K562 (cell line): ENCODE measurements around the gene SAP25. TPM values are rescaled to one million over a fixed set of nuclear protein-coding genes. Genes with fewer than 3 reads are reported as not detected.

Experiments
- BMI1 ChIP-seq: fragments of 150-350 bp; IDR thresholded peaks from 2 replicates; pipeline ENCODE4 v1.6.1; 2014; ENCODE audit warnings: low read length
- BRF1 ChIP-seq: IDR thresholded peaks from 3 replicates; pipeline ENCODE4 v1.6.1; 2011; ENCODE audit warnings: borderline replicate concordance, mild to moderate bottlenecking; ENCODE audit not compliant: insufficient read length; ENCODE audit errors: extremely low read depth
- CHD7 ChIP-seq: fragments of 200-600 bp; sonication (generic); IDR thresholded peaks from one replicate; pipeline ENCODE4 v1.6.1; 2012; ENCODE audit warnings: mild to moderate bottlenecking, low read depth, low read length, inconsistent platforms
- HNRNPK ChIP-seq: fragments of 200-400 bp; formaldehyde crosslinking; IDR thresholded peaks from one replicate; pipeline ENCODE4 v1.6.1; 2018; ENCODE audit warnings: mild to moderate bottlenecking, low read depth, low read length; ENCODE audit not compliant: poor library complexity, severe bottlenecking
- IRF2 ChIP-seq: sonication (generic); formaldehyde crosslinking; IDR thresholded peaks from 2 replicates; pipeline ENCODE4 v1.8.1; 2022; ENCODE audit warnings: mild to moderate bottlenecking, missing genetic modification reagents
- MTA2 ChIP-seq: fragments of 450-650 bp; IDR thresholded peaks from 2 replicates; pipeline ENCODE4 v1.6.1; 2016; ENCODE audit warnings: low read depth
- NR3C1 ChIP-seq: sonication (generic); formaldehyde crosslinking; IDR thresholded peaks from 2 replicates; pipeline ENCODE4 v1.8.1; 2022; ENCODE audit warnings: missing genetic modification reagents
- POLR2G ChIP-seq: fragments of 200-400 bp; formaldehyde crosslinking; IDR thresholded peaks from 2 replicates; pipeline ENCODE4 v1.6.1; 2017; ENCODE audit warnings: low read depth, mild to moderate bottlenecking, antibody characterized with exemption, low read length, moderate library complexity
- PURB ChIP-seq: sonication (generic); formaldehyde crosslinking; IDR thresholded peaks from 2 replicates; pipeline ENCODE4 v1.9.0; 2021; ENCODE audit warnings: low read depth, mild to moderate bottlenecking, missing genetic modification reagents
- SRSF9 ChIP-seq: fragments of 200-400 bp; formaldehyde crosslinking; IDR thresholded peaks from 2 replicates; pipeline ENCODE4 v1.6.1; 2017; ENCODE audit warnings: low read depth, low read length, borderline replicate concordance
- TRIM24 ChIP-seq, 2 experiments: fragments of 450-650 bp; IDR thresholded peaks; 2 replicates each; pipeline ENCODE4 v1.6.1; 2016
- VEZF1 ChIP-seq: fragments of 200-800 bp; sonication (Bioruptor generic); IDR thresholded peaks from 2 replicates; pipeline ENCODE4 v1.6.1; 2017; ENCODE audit warnings: missing genetic modification characterization, missing compliant biosample characterization
- XRCC5 ChIP-seq: fragments of 200-400 bp; formaldehyde crosslinking; IDR thresholded peaks from 2 replicates; pipeline ENCODE4 v1.6.1; 2017; ENCODE audit warnings: low read depth, mild to moderate bottlenecking, low read length
- YBX1 ChIP-seq: fragments of 450-650 bp; IDR thresholded peaks from 2 replicates; pipeline ENCODE4 v1.7.1; 2016; ENCODE audit warnings: mild to moderate bottlenecking
- ZNF644 ChIP-seq: fragments of 200-800 bp; sonication (Bioruptor generic); IDR thresholded peaks from 2 replicates; pipeline ENCODE4 v1.6.1; 2016; ENCODE audit warnings: low read depth, missing genetic modification characterization, missing compliant biosample characterization
- polyA plus RNA-seq, 8 experiments: library from polyadenylated mRNA; depleted of rRNA in 4 of 8; stranded (reverse) in 5 of 8; unstranded in 3 of 8; fragments of >200 nt; fragmentation: Nextera tagmentation in 2 of 8; fragmentation: Illumina TruSeq in 1 of 8; extraction: Ambion mirVana in 2 of 8; extraction: Trizol in 1 of 8; gene quantifications; 2 replicates each; pipeline versions ENCODE4 v1.2.1 to v1.2.3, GENCODE V29; 2011 to 2014; ENCODE audit warnings: inconsistent platforms in 1 of 8, missing spikeins in 1 of 8
- total RNA-seq, 7 experiments: library from RNA; depleted of rRNA in 6 of 7; stranded (reverse); fragments of >200 nt in 6 of 7; fragmentation: Illumina TruSeq in 2 of 7; extraction: Trizol in 2 of 7; gene quantifications; 2 replicates each; pipeline versions ENCODE4 v1.2.1 to v1.2.3, GENCODE V29; 2011 to 2021; ENCODE audit warnings: low replicate concordance in 1 of 7

SAP25 gene
- total and polyA plus RNA-seq, 9 of the 15 experiments (the other 6 are each of a cell fraction or from before 2014, with no cell fraction given), result 0.13 to 5.3 (median 0.78) TPM; not detected in 1

- TF ChIP-seq CHD7 (no peak), NR3C1 (CRISPR knock-in tag) (no peak), POLR2G (no peak), XRCC5 (no peak), PURB (no peak), BRF1 (no peak), MTA2 (0 out of 2 replicates have a peak, but pooled peaks have one; percentile 12), HNRNPK (no peak), YBX1 (no peak), IRF2 (CRISPR knock-in tag) (no peak), ZNF644 (tag) (no peak), TRIM24 (IDR thresholded peaks at IDR 0.05) (peak in 1 of 2 experiments; percentile 72; a peak in 1 of 4 replicates), VEZF1 (CRISPR knock-in tag) (no peak), BMI1 (no peak), SRSF9 (no peak)
These were observed 7.0 kb upstream of the SAP25 start (continued) for GRCh38 chr7:100580466-100581283.
